Right ventricle myocardium inferior (tissue), 1 donor: ENCODE data around the gene NR3C2. TPM values are rescaled to one million over a fixed set of nuclear protein-coding genes. Genes with fewer than 3 reads are reported as not detected.

Experiments used
- ATAC-seq: fragments of 200-7000 bp; cut with Tn5 transposase; one replicate; pipeline ENCODE4 v1.9.1; 2020; ENCODE audit warnings: mild to moderate bottlenecking, moderate library complexity
- DNase-seq: peaks from one replicate; pipeline ENCODE4 v3.0.0; 2021; ENCODE audit errors: missing footprints
- intact Hi-C: fragments of 100-400 bp; cut with DNase I; formaldehyde crosslinking; loops from one replicate; pipeline ENCODE4 v1.11.0; 2022
- long read RNA-seq: library from polyadenylated mRNA; unstranded; transcript quantifications from one replicate; pipeline ENCODE4 v2.0.0, GENCODE V29; 2021
- total RNA-seq: library from RNA; stranded (reverse); fragmentation: NEBNext Ultra II Directional; extraction: Animal tissue kit (Norgen Biotek cat#: 25700); gene quantifications from one replicate; pipeline ENCODE4 v1.2.1, GENCODE V29; 2021
- donor health status: DM: no; HTN: yes; CAD: no; lungs with severe emphysema.

The NR3C2 gene
- 23.6 TPM for total RNA-seq
- long read RNA-seq, partial matches to known transcripts = 1 of 1 reads
- long read RNA-seq, other reads (novel, unspliced or antisense) = 0 of 1 reads

GRCh38 chr4:148441986-148442831 lies at the start of gene NR3C2:
Gene NR3C2 (minus strand): TSS chr4:148442414.
- DNase-seq = peak; percentile 97
- ATAC-seq = peak; percentile 95
- intact Hi-C loops = loop anchor here (5.0 to 10.0 kb wide), 5 partner anchors 65 to 517 kb away; no protein-coding TSS in a partner anchor

- intact Hi-C loops = no loop called here
- no peak for DNase-seq
- ATAC-seq = no peak
Measured at GRCh38 chr4:148487181-148487580, 45.0 kb upstream of the NR3C2 start.

- intact Hi-C loops = no loop called here
- no peak for DNase-seq
- ATAC-seq = no peak
Measured at GRCh38 chr4:148481636-148482035, 39.4 kb upstream of the NR3C2 start.

GRCh38 chr4:148477276-148477675 lies 35.1 kb upstream of the NR3C2 start:
- DNase-seq = no peak
- no peak for ATAC-seq
- intact Hi-C loops = no loop called here

- no peak for ATAC-seq
- intact Hi-C loops = no loop called here
- DNase-seq = no peak
Measured at GRCh38 chr4:148469938-148470337, 27.7 kb upstream of the NR3C2 start.

- ATAC-seq = no peak
- intact Hi-C loops = no loop called here
- DNase-seq = no peak
Measured at GRCh38 chr4:148454835-148455234, 12.6 kb upstream of the NR3C2 start.

- intact Hi-C loops = no loop called here
- no peak for DNase-seq
Measured at GRCh38 chr4:148453833-148454232, 11.6 kb upstream of the NR3C2 start.

GRCh38 chr4:148452970-148453369 lies 10.8 kb upstream of the NR3C2 start:
- ATAC-seq (no peak), DNase-seq (no peak)
- intact Hi-C loops = no loop called here

More at GRCh38 chr4:148453833-148454232, 11.6 kb upstream of the NR3C2 start:
- no peak for ATAC-seq

GRCh38 chr4:148449921-148450320 lies 7.7 kb upstream of the NR3C2 start:
- intact Hi-C loops = loop anchor here (10.0 kb wide), 4 partner anchors 235 to 525 kb away; no protein-coding TSS in a partner anchor

GRCh38 chr4:148448141-148448540 lies 5.9 kb upstream of the NR3C2 start:
- intact Hi-C loops = loop anchor here (10.0 kb wide), 4 partner anchors 233 to 523 kb away; no protein-coding TSS in a partner anchor
- ATAC-seq = no peak
- no peak for DNase-seq

More at GRCh38 chr4:148449921-148450320, 7.7 kb upstream of the NR3C2 start:
- DNase-seq (no peak), ATAC-seq (no peak)

GRCh38 chr4:148447681-148448080 lies 5.5 kb upstream of the NR3C2 start:
- intact Hi-C loops = loop anchor here (10.0 kb wide), 4 partner anchors 233 to 523 kb away; no protein-coding TSS in a partner anchor
- ATAC-seq (peak; percentile 10), DNase-seq (no peak)

- intact Hi-C loops = loop anchor here (2.0 to 10.0 kb wide), 5 partner anchors 157 to 521 kb away; no protein-coding TSS in a partner anchor
- no peak for DNase-seq
- no peak for ATAC-seq
Measured at GRCh38 chr4:148445860-148446330, 3.7 kb upstream of the NR3C2 start.

GRCh38 chr4:148445071-148445859 lies 3.1 kb upstream of the NR3C2 start:
- intact Hi-C loops = loop anchor here (2.0 to 10.0 kb wide), 5 partner anchors 156 to 520 kb away; no protein-coding TSS in a partner anchor
- ATAC-seq = peak; percentile 40
- peak; percentile 75 for DNase-seq

GRCh38 chr4:148444296-148445070 lies 2.3 kb upstream of the NR3C2 start:
- peak; percentile 1 for ATAC-seq
- DNase-seq = peak; percentile 69
- intact Hi-C loops = loop anchor here (2.0 to 10.0 kb wide), 6 partner anchors 67 to 520 kb away; no protein-coding TSS in a partner anchor

- ATAC-seq (no peak), DNase-seq (peak; percentile 75)
- intact Hi-C loops = loop anchor here (2.0 to 10.0 kb wide), 6 partner anchors 66 to 519 kb away; no protein-coding TSS in a partner anchor
Measured at GRCh38 chr4:148443512-148444295, 1.5 kb upstream of the NR3C2 start.

- DNase-seq (peak; percentile 62), ATAC-seq (no peak)
- intact Hi-C loops = loop anchor here (5.0 to 10.0 kb wide), 5 partner anchors 66 to 518 kb away; no protein-coding TSS in a partner anchor
Measured at GRCh38 chr4:148442832-148443511, 758 bp upstream of the NR3C2 start.

- intact Hi-C loops = loop anchor here (5.0 to 10.0 kb wide), 5 partner anchors 64 to 517 kb away; no protein-coding TSS in a partner anchor
- ATAC-seq (no peak), DNase-seq (no peak)
Measured at GRCh38 chr4:148441624-148441985, 609 bp downstream of the NR3C2 start.
